WTC11 (cell line): Measurements from ENCODE around the gene FBLN5. TPM values are rescaled to one million over a fixed set of nuclear protein-coding genes. Genes with fewer than 3 reads are reported as not detected.

ENCODE experiments used
- ATAC-seq: fragments of 200-7000 bp; cut with Tn5 transposase; 2 replicates; pipeline ENCODE4 v1.10.0; 2021; ENCODE audit warnings: mild to moderate bottlenecking, moderate library complexity
- CTCF ChIA-PET: fragments of 300-600 bp; sonication (Branson Sonifier 250); formaldehyde crosslinking; loops from one replicate; lab custom pipeline; 2021; ENCODE audit warnings: antibody characterized with exemption; lab: Charles Lee
- POLR2A ChIA-PET: fragments of 350-600 bp; sonication (Branson Sonifier 250); formaldehyde crosslinking; loops from one replicate; lab custom pipeline; 2021; ENCODE audit warnings: antibody characterized with exemption; lab: Charles Lee
- DNase-seq: peaks from one replicate; pipeline ENCODE4 v3.0.0; 2021; ENCODE audit warnings: low spot score
- H3K27ac Mint-ChIP-seq: 2 replicates; pipeline ENCODE4 v1.8.0; 2021; ENCODE audit warnings: mixed read lengths
- H3K27me3 Mint-ChIP-seq: 2 replicates; pipeline ENCODE4 v1.8.0; 2021; ENCODE audit warnings: low read depth, mild to moderate bottlenecking, moderate library complexity, mixed read lengths
- H3K36me3 Mint-ChIP-seq: 2 replicates; pipeline ENCODE4 v1.8.0; 2021; ENCODE audit warnings: mixed read lengths
- H3K4me1 Mint-ChIP-seq: 2 replicates; pipeline ENCODE4 v1.8.0; 2022; ENCODE audit warnings: mixed read lengths
- H3K4me3 Mint-ChIP-seq: 2 replicates; pipeline ENCODE4 v1.8.0; 2021; ENCODE audit warnings: mild to moderate bottlenecking, moderate library complexity, mixed read lengths
- H3K9me3 Mint-ChIP-seq: 2 replicates; pipeline ENCODE4 v1.8.0; 2021; ENCODE audit warnings: mixed read lengths
- ATF1 ChIP-seq: sonication (generic); formaldehyde crosslinking; IDR thresholded peaks from 2 replicates; pipeline ENCODE4 v1.8.1; 2023; ENCODE audit warnings: mild to moderate bottlenecking, moderate library complexity, missing genetic modification reagents
- CBFB ChIP-seq: sonication (generic); formaldehyde crosslinking; IDR thresholded peaks from 2 replicates; pipeline ENCODE4 v1.8.1; 2022; ENCODE audit warnings: mild to moderate bottlenecking, low read depth, missing genetic modification reagents
- FOXK1 ChIP-seq: sonication (generic); formaldehyde crosslinking; IDR thresholded peaks from 2 replicates; pipeline ENCODE4 v1.8.0; 2022; ENCODE audit warnings: mild to moderate bottlenecking, moderate library complexity, missing genetic modification reagents
- FOXP1 ChIP-seq: sonication (generic); formaldehyde crosslinking; IDR thresholded peaks from 2 replicates; pipeline ENCODE4 v1.8.0; 2022; ENCODE audit warnings: missing genetic modification reagents, mild to moderate bottlenecking, moderate library complexity, borderline replicate concordance
- GRHL2 ChIP-seq: fragments of 250-450 bp; sonication (Bioruptor Pico); IDR thresholded peaks from 2 replicates; pipeline ENCODE4 v1.8.0; 2022; ENCODE audit warnings: mild to moderate bottlenecking, moderate library complexity; ENCODE audit not compliant: insufficient replicate concordance, severe bottlenecking
- JUN ChIP-seq: sonication (generic); formaldehyde crosslinking; IDR thresholded peaks from 2 replicates; pipeline ENCODE4 v1.8.0; 2023; ENCODE audit warnings: mild to moderate bottlenecking, missing genetic modification reagents
- KAT7 ChIP-seq: sonication (generic); formaldehyde crosslinking; IDR thresholded peaks from 2 replicates; pipeline ENCODE4 v1.8.1; 2023; ENCODE audit warnings: missing genetic modification reagents, mild to moderate bottlenecking, borderline replicate concordance
- NR3C1 ChIP-seq: sonication (generic); formaldehyde crosslinking; conservative IDR thresholded peaks from 2 replicates; pipeline ENCODE4 v1.8.1; 2023; ENCODE audit warnings: low read depth, mild to moderate bottlenecking, missing genetic modification reagents
- OVOL2 ChIP-seq: fragments of 250-450 bp; sonication (Bioruptor Pico); IDR thresholded peaks from 2 replicates; pipeline ENCODE4 v1.9.0; 2021; ENCODE audit warnings: mild to moderate bottlenecking, borderline replicate concordance
- SP1 ChIP-seq: sonication (generic); formaldehyde crosslinking; conservative IDR thresholded peaks from 2 replicates; pipeline ENCODE4 v1.8.1; 2022; ENCODE audit warnings: missing genetic modification reagents
- ZNF219 ChIP-seq: sonication (generic); formaldehyde crosslinking; IDR thresholded peaks from 2 replicates; pipeline ENCODE4 v1.8.0; 2023; ENCODE audit warnings: missing genetic modification reagents, mild to moderate bottlenecking, borderline replicate concordance
- ZNF263 ChIP-seq: sonication (generic); formaldehyde crosslinking; IDR thresholded peaks from 2 replicates; pipeline ENCODE4 v1.8.1; 2022; ENCODE audit warnings: low read depth, mild to moderate bottlenecking, moderate library complexity, missing genetic modification reagents
- ZNF317 ChIP-seq: sonication (generic); formaldehyde crosslinking; IDR thresholded peaks from 2 replicates; pipeline ENCODE4 v1.8.1; 2023; ENCODE audit warnings: low read depth, mild to moderate bottlenecking, moderate library complexity, missing genetic modification reagents, borderline replicate concordance
- ZNF416 ChIP-seq: fragments of 250-450 bp; sonication (Bioruptor Pico); IDR thresholded peaks from 2 replicates; pipeline ENCODE4 v1.9.0; 2021; ENCODE audit warnings: mild to moderate bottlenecking, inconsistent platforms
- total RNA-seq: library from RNA; stranded (reverse); gene quantifications from 3 replicates; pipeline ENCODE4 v1.2.3, GENCODE V29; 2021
- TF ChIP-seq, protein P1 (sequence below): sonication (generic); formaldehyde crosslinking; conservative IDR thresholded peaks from 2 replicates; pipeline ENCODE4 v1.8.1; 2023; ENCODE audit warnings: mild to moderate bottlenecking, low read depth, missing genetic modification reagents, moderate library complexity
- TF ChIP-seq, protein P2 (sequence below): sonication (generic); formaldehyde crosslinking; IDR thresholded peaks from 2 replicates; pipeline ENCODE4 v1.8.0; 2022; ENCODE audit warnings: missing genetic modification reagents
- TF ChIP-seq, protein P3 (sequence below): sonication (generic); formaldehyde crosslinking; IDR thresholded peaks from 2 replicates; pipeline ENCODE4 v1.8.1; 2022; ENCODE audit warnings: low read depth, mild to moderate bottlenecking, moderate library complexity, missing genetic modification reagents, borderline replicate concordance
- TF ChIP-seq, protein P4 (sequence below): sonication (generic); formaldehyde crosslinking; IDR thresholded peaks from 2 replicates; pipeline ENCODE4 v1.8.1; 2022; ENCODE audit warnings: missing genetic modification reagents, borderline replicate concordance
- TF ChIP-seq, protein P5 (sequence below): fragments of 250-450 bp; sonication (Bioruptor Pico); IDR thresholded peaks from 2 replicates; pipeline ENCODE4 v1.9.0; 2021; ENCODE audit warnings: mild to moderate bottlenecking, borderline replicate concordance

The FBLN5 gene
- total RNA-seq, 1 experiment from 2014 or later: 4.0 TPM

- TF ChIP-seq, protein P1, sequence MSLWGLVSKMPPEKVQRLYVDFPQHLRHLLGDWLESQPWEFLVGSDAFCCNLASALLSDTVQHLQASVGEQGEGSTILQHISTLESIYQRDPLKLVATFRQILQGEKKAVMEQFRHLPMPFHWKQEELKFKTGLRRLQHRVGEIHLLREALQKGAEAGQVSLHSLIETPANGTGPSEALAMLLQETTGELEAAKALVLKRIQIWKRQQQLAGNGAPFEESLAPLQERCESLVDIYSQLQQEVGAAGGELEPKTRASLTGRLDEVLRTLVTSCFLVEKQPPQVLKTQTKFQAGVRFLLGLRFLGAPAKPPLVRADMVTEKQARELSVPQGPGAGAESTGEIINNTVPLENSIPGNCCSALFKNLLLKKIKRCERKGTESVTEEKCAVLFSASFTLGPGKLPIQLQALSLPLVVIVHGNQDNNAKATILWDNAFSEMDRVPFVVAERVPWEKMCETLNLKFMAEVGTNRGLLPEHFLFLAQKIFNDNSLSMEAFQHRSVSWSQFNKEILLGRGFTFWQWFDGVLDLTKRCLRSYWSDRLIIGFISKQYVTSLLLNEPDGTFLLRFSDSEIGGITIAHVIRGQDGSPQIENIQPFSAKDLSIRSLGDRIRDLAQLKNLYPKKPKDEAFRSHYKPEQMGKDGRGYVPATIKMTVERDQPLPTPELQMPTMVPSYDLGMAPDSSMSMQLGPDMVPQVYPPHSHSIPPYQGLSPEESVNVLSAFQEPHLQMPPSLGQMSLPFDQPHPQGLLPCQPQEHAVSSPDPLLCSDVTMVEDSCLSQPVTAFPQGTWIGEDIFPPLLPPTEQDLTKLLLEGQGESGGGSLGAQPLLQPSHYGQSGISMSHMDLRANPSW: no peak
- TF ChIP-seq, protein P2, sequence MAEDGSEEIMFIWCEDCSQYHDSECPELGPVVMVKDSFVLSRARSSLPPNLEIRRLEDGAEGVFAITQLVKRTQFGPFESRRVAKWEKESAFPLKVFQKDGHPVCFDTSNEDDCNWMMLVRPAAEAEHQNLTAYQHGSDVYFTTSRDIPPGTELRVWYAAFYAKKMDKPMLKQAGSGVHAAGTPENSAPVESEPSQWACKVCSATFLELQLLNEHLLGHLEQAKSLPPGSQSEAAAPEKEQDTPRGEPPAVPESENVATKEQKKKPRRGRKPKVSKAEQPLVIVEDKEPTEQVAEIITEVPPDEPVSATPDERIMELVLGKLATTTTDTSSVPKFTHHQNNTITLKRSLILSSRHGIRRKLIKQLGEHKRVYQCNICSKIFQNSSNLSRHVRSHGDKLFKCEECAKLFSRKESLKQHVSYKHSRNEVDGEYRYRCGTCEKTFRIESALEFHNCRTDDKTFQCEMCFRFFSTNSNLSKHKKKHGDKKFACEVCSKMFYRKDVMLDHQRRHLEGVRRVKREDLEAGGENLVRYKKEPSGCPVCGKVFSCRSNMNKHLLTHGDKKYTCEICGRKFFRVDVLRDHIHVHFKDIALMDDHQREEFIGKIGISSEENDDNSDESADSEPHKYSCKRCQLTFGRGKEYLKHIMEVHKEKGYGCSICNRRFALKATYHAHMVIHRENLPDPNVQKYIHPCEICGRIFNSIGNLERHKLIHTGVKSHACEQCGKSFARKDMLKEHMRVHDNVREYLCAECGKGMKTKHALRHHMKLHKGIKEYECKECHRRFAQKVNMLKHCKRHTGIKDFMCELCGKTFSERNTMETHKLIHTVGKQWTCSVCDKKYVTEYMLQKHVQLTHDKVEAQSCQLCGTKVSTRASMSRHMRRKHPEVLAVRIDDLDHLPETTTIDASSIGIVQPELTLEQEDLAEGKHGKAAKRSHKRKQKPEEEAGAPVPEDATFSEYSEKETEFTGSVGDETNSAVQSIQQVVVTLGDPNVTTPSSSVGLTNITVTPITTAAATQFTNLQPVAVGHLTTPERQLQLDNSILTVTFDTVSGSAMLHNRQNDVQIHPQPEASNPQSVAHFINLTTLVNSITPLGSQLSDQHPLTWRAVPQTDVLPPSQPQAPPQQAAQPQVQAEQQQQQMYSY (CRISPR knock-in tag): no peak
- TF ChIP-seq, protein P3, sequence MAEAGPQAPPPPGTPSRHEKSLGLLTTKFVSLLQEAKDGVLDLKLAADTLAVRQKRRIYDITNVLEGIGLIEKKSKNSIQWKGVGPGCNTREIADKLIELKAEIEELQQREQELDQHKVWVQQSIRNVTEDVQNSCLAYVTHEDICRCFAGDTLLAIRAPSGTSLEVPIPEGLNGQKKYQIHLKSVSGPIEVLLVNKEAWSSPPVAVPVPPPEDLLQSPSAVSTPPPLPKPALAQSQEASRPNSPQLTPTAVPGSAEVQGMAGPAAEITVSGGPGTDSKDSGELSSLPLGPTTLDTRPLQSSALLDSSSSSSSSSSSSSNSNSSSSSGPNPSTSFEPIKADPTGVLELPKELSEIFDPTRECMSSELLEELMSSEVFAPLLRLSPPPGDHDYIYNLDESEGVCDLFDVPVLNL (CRISPR knock-in tag): no peak
- no peak for TF ChIP-seq ATF1 (CRISPR knock-in tag)
- TF ChIP-seq FOXP1 (CRISPR knock-in tag): no peak
- no peak for TF ChIP-seq ZNF317 (CRISPR knock-in tag)
- TF ChIP-seq FOXK1: no peak
- TF ChIP-seq, protein P4, sequence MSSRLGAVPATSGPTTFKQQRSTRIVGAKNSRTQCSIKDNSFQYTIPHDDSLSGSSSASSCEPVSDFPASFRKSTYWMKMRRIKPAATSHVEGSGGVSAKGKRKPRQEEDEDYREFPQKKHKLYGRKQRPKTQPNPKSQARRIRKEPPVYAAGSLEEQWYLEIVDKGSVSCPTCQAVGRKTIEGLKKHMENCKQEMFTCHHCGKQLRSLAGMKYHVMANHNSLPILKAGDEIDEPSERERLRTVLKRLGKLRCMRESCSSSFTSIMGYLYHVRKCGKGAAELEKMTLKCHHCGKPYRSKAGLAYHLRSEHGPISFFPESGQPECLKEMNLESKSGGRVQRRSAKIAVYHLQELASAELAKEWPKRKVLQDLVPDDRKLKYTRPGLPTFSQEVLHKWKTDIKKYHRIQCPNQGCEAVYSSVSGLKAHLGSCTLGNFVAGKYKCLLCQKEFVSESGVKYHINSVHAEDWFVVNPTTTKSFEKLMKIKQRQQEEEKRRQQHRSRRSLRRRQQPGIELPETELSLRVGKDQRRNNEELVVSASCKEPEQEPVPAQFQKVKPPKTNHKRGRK (CRISPR knock-in tag): no peak
- TF ChIP-seq ZNF263: no peak
- TF ChIP-seq JUN (CRISPR knock-in tag): no peak
These were observed 110.4 kb downstream of the FBLN5 start (continued) for GRCh38 chr14:91837076-91837475.

DNA sequence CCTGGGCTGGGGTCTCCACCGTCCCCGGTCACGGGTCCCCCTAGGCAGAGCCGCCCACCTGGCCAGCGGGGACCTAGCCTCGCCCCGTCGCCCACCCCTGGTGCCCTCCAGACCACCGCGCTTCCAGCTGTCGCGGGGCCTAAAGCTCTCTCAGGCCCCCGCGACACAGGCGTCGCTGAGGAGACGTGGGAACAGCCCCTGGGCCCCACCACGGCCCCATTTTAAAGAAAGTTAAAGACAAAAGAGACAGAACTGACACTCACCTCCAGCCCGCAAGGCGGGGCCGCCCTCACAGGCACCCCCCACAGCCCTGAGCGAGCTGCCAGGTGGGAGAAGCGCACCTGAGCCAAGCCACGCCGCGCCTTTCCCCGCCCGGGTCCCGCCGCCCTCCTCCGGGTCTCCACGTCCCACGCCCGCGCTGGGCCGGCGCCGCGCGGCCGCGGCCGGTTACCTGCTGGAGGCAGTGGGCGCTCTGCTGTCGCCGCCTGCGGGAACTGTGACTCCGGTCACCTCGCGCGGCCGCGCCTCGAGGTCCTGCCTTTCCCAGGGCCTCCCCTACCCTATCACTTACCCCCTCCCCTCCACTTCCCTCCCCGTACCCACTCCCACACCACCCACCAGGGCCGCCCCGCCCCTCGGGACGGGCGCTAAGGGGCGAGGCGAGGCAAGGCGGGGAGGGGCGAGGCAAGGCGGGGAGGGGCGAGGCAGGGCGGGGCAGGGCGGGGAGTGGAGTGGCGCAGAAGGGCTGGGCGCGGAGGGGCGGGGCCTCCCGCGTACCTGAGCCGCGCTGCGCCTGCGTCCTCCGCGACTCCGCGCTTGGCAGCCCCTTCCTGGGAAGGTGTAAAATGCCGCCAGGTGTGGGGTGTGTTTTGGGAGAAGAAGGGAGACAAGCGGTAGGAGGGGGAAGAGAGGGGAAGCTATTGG is 111.3 kb downstream of the FBLN5 start:
- peaks cover 39% of the 10 kb centered on the region for H3K4me1 Mint-ChIP-seq
- CTCF ChIA-PET: interaction anchor here (0.7 to 1.3 kb wide), 4 partner anchors 12 to 59 kb away, joined by 3 to 4 read pairs (median 3); no protein-coding TSS in a partner anchor
- TF ChIP-seq CBFB (no peak), KAT7 (no peak), GRHL2 (CRISPR knock-in tag) (no peak), ATF1 (CRISPR knock-in tag) (no peak), NR3C1 (CRISPR knock-in tag) (no peak), SP1 (CRISPR knock-in tag) (peak; percentile 34; the same call in 1 of the 2 replicates), OVOL2 (no peak), ZNF219 (CRISPR knock-in tag) (no peak), ZNF416 (no peak)
- TF ChIP-seq, protein P5, sequence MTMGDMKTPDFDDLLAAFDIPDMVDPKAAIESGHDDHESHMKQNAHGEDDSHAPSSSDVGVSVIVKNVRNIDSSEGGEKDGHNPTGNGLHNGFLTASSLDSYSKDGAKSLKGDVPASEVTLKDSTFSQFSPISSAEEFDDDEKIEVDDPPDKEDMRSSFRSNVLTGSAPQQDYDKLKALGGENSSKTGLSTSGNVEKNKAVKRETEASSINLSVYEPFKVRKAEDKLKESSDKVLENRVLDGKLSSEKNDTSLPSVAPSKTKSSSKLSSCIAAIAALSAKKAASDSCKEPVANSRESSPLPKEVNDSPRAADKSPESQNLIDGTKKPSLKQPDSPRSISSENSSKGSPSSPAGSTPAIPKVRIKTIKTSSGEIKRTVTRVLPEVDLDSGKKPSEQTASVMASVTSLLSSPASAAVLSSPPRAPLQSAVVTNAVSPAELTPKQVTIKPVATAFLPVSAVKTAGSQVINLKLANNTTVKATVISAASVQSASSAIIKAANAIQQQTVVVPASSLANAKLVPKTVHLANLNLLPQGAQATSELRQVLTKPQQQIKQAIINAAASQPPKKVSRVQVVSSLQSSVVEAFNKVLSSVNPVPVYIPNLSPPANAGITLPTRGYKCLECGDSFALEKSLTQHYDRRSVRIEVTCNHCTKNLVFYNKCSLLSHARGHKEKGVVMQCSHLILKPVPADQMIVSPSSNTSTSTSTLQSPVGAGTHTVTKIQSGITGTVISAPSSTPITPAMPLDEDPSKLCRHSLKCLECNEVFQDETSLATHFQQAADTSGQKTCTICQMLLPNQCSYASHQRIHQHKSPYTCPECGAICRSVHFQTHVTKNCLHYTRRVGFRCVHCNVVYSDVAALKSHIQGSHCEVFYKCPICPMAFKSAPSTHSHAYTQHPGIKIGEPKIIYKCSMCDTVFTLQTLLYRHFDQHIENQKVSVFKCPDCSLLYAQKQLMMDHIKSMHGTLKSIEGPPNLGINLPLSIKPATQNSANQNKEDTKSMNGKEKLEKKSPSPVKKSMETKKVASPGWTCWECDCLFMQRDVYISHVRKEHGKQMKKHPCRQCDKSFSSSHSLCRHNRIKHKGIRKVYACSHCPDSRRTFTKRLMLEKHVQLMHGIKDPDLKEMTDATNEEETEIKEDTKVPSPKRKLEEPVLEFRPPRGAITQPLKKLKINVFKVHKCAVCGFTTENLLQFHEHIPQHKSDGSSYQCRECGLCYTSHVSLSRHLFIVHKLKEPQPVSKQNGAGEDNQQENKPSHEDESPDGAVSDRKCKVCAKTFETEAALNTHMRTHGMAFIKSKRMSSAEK: no peak
- TF ChIP-seq, protein P3 (CRISPR knock-in tag): no peak

More for the DNA sequence above, 111.3 kb downstream of the FBLN5 start:
- POLR2A ChIA-PET: no interaction called here
- DNase-seq (peak; percentile 83), ATAC-seq (peak; percentile 92)
- Mint-ChIP-seq H3K36me3 (no peaks in the 10 kb centered on the region), H3K4me3 (peak overlapping the region; percentile 81), H3K27ac (no peak overlapping the region; the same call in 1 of the 2 replicates), H3K27me3 (peaks cover 4% of the 10 kb centered on the region; the same call in 1 of the 2 replicates), H3K9me3 (no peaks in the 10 kb centered on the region)
